ENCODE data around the gene CREM. TPM values are rescaled to one million over a fixed set of nuclear protein-coding genes. Genes with fewer than 3 reads are reported as not detected.

Gene CREM
- total and polyA plus RNA-seq, 10 of the 15 experiments (the other 5 are each of a cell fraction or from before 2014, with no cell fraction given): 51.3 to 115 (median 70.6) TPM

- 93% methylated on average over 6 of the region's 6 CpGs for WGBS (ENCODE audit: insufficient coverage, insufficient replicate concordance, low lambda C conversion rate, missing lambda C conversion rate)
- H3K4me1 ChIP-seq (ENCODE audit: control insufficient read depth, insufficient read depth, low read length): peaks cover 14% of the 10 kb centered on the region
- no peak overlapping the region for H3K9ac ChIP-seq (ENCODE audit: control insufficient read depth, insufficient read depth, low read length)
- CTCF ChIA-PET: interaction anchor here (0.8 to 16.4 kb wide), 5 partner anchors 9 to 89 kb away, joined by 3 to 378 read pairs (median 8); partner anchors contain the start of gene CREM
- no peaks in the 10 kb centered on the region for H4K20me1 ChIP-seq (ENCODE audit: control insufficient read depth, insufficient read depth)
- no peak overlapping the region for H3K4me3 ChIP-seq
- H3K4me2 ChIP-seq (ENCODE audit: control insufficient read depth, insufficient read depth): no peak overlapping the region
- H3K9me3 ChIP-seq (replicated peaks; ENCODE audit: control insufficient read depth, insufficient read depth, low read length): no peaks in the 10 kb centered on the region
- ATAC-seq: no peak
- no peaks in the 10 kb centered on the region; a peak in 1 of 4 replicates for H3K36me3 ChIP-seq (ENCODE audit: control insufficient read depth in 2 of 2, insufficient read depth in 2 of 2, low read length in 1 of 2)
- no peaks in the 10 kb centered on the region for H3K79me2 ChIP-seq (ENCODE audit: control insufficient read depth, insufficient read depth, low read length)
- in situ Hi-C loops (cut with MboI): no loop called here
- no peak for DNase-seq (ENCODE audit: low read depth, low spot score)
- no peaks in the 10 kb centered on the region for H3K27me3 ChIP-seq (replicated peaks in 1 of 2; ENCODE audit: control insufficient read depth in 2 of 2, insufficient read depth in 2 of 2, low read length in 1 of 2)
- SMC1A ChIA-PET (ENCODE audit: uncharacterized antibody, unreplicated experiment): interaction anchor here (1.0 to 1.6 kb wide), 3 partner anchors 15 to 91 kb away, joined by 4 to 5 read pairs (median 4); no protein-coding TSS in a partner anchor
- H3K27ac ChIP-seq (ENCODE audit: control insufficient read depth, insufficient read depth): no peak overlapping the region
- no peak overlapping the region for H2AFZ ChIP-seq (ENCODE audit: control insufficient read depth, low read depth, low read length)
- no peak for TF ChIP-seq SRF (IDR thresholded peaks at IDR 0.05; ENCODE audit: low read depth in 2 of 2, low read length in 2 of 2)
- TF ChIP-seq ZSCAN29 (IDR thresholded peaks at IDR 0.05): no peak
- no peak for TF ChIP-seq MEF2B (IDR thresholded peaks at IDR 0.05; ENCODE audit: partially characterized antibody, poor library complexity, severe bottlenecking)
- TF ChIP-seq SUPT20H (IDR thresholded peaks at IDR 0.05; ENCODE audit: borderline replicate concordance, control insufficient read depth, low read depth, low read length): no peak
- no peak for TF ChIP-seq ZNF207 (IDR thresholded peaks at IDR 0.05; ENCODE audit: borderline replicate concordance)
- no peak for TF ChIP-seq HDAC6 (IDR thresholded peaks at IDR 0.05; ENCODE audit: unreplicated experiment)
- TF ChIP-seq, protein P1, sequence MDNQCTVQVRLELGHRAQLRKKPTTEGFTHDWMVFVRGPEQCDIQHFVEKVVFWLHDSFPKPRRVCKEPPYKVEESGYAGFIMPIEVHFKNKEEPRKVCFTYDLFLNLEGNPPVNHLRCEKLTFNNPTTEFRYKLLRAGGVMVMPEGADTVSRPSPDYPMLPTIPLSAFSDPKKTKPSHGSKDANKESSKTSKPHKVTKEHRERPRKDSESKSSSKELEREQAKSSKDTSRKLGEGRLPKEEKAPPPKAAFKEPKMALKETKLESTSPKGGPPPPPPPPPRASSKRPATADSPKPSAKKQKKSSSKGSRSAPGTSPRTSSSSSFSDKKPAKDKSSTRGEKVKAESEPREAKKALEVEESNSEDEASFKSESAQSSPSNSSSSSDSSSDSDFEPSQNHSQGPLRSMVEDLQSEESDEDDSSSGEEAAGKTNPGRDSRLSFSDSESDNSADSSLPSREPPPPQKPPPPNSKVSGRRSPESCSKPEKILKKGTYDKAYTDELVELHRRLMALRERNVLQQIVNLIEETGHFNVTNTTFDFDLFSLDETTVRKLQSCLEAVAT (IDR thresholded peaks at IDR 0.05): no peak
- no peak for TF ChIP-seq ESRRA (IDR thresholded peaks at IDR 0.05; ENCODE audit: low read length)
- no peak for TF ChIP-seq KLF5 (IDR thresholded peaks at IDR 0.05; ENCODE audit: partially characterized antibody)
- no peak for TF ChIP-seq HDAC2 (IDR thresholded peaks at IDR 0.05)
- no peak for FAIRE-seq
- POLR2A ChIA-PET: no interaction called here
- intact Hi-C loops (cut with micrococcal nuclease; ENCODE audit: unreplicated experiment): loop anchor here (10.0 kb wide), 1 partner anchor 546 kb away; no protein-coding TSS in a partner anchor
- no TSS peak for BruUV-seq (replicated peaks)
- RAD21 ChIA-PET (ENCODE audit: unreplicated experiment): no interaction called here
Measured at GRCh38 chr10:35210961-35211360, 84.3 kb downstream of the CREM start.

Data from GM12878 (cell line).